Stimulated activated CD4-positive, alpha-beta T cell treated with anti-CD3 and anti-CD28 coated beads, TNF-alpha, amount 100 ng/mL, for 24 hours (primary cell): Measurements from ENCODE around the gene SLC33A1.

Experiments
- DNase-seq, 3 experiments: peaks; one replicate each; pipeline ENCODE4 v3.0.0-alpha.2; 2020; ENCODE audit warnings: low read depth in 3 of 3

The SLC33A1 gene

DNA sequence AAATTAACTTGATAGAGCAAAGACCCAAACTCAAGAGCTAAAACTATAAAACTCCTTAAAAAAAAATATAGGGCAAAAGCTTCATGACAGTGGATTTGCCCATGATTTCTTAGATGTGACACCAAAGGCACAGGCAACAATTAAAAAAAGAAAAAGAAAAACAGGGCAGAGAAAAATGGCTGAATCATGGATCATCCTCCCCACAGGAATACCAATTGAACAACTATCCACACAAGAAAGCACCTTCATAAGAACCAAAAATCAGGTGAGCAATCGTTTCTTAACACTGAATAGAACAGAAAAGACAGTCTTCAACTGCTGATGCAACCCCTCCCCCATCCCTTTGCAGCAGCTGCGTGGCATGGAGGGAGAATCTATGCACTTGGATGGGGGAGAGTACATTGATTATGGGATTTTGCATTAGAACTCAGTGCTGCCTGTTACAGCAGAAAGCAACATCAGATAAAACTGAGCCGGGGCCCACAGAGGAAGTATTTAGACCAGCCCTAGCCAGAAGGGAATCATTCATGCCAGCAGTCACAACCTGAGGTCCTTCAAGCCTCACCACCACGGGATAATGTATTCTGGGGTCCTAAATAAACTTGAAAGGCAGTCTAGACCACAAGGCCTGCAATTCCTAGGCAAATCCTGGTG, 63.8 kb downstream of the SLC33A1 start:
- DNase-seq = no peak

DNA sequence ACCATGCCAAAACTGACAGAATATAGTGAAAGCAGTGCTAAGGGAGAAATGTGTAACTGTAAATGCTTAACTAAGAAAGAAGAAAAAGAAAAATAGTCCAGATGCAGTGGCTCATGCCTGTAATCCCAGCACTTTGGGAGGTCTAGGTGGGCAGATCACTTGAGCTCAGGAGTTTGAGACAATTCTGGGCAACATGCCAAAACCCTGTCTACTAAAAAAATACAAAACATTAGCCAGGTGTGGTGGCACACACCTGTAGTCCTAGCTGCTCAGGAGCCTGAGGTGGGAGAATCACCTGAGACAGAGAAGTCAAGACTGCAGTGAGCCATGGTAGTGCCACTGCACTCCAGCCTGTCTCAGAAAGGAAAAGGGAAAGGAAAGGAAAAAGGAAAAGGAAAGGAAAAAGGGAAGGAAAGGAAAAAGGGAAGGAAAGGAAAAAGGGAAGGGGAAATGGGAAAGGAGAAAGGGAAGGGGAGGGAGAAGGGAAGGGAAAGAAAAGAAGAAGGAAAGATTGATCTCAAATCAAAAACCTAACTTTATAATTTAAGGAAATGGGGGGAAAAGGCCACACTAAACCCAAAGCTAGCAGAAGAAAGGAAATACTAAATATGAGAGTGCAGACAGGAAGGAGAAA, 68.4 kb downstream of the SLC33A1 start:
- no peak for DNase-seq

DNA sequence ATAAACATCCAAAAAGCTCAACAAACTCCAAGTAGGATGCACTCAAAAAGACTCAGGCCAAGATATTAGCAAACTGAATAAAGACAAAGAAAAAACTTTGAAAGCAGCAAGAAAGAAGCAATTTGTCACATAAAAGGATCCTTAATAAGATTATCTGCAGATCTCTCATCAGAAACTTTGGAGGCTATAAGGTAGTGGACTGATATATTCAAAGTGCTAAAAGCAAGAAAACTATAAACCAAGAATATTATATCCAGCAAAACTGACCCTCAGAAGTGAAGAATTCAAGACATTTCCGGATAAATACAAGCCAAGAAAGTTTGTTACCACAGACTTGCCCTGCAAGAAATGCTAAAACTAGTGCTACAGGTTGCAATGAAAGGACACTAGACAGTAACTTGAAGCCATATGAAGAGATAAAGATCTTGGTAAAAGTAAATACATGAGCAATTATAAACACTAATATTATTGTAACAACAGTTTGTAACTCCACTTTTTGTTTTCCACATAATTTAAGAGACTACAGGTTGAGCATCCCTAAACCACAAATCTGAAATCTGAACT, 71.8 kb downstream of the SLC33A1 start:
- DNase-seq = no peak

DNA sequence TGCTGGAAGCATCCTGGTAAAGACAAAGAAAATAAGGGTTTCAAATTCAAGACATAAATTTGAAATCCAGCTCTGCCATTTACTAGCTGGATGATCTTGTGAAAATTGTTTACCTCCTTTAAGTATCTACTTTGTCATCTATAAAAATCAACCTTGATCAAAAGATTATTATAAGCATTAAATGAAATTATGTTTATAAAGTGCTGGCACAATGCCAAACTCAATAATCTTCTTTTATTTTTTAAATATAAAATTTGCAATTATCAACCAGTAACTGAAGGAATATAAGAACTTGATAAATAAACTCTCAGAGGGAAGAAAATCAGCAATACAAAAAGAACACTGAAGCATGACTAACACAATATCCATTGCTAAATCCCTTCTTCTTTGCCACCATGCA, 73.9 kb downstream of the SLC33A1 start:
- no peak for DNase-seq

DNA sequence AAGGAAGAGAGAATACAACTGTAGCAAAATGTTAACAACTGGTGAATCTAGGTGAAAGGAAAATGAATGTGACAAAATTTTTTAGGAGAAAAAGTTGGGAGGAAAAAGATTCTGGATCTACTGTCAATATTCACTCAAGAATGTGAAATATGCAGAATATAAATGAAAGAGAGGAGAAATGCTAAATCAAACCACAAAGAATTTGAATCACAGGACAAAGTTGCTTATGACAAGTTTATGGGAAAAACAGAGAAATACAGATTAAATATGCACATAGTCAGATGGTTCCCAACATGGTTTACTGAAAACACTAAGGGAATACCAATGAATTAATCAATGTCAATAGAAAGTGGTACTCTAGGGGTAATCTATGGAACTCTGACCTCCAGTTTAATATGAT, 75.8 kb downstream of the SLC33A1 start:
- DNase-seq = no peak

DNA sequence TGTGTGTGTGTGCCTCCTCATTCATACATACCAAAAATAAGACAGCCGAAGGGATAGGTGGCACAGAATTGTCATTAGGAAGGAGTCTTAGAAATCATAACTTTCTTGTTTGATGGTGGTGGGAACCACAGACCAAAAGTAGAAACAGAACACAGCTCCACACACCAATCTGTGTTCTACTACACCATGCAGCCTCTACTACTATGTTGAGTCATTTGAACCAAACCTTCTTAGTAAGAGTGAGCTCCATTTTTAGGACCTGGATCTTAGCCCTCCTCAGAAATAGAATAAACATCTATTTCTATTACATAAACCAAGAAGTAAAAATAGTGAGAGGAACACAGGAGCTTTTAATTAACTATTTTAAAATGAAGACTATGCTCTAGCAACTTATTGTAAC, 81.4 kb downstream of the SLC33A1 start:
- DNase-seq = no peak

DNA sequence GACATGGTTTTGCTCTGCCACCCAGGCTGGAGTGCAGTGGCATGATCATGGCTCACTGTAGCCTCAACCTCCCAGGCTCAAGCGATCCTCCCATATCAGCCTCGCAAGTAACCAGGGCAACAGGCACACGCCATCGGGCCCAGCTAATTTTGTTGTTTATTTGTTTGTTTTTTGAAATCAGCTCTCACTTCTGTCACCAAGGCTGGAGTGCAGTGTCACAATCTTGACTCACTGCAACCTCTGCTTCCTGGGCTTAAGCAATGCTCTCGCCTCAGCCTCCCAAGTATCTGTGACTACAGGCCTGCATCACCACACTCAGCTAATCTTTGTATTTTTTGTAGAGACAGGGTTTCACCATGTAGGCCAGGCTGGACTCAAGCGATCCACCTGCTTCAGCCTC, 83.1 kb downstream of the SLC33A1 start:
- no peak for DNase-seq
